ENCODE results near the gene RIC1. TPM values are rescaled to one million over a fixed set of nuclear protein-coding genes. Genes with fewer than 3 reads are reported as not detected.

Gene RIC1
- total and polyA plus RNA-seq, 9 of the 15 experiments (the other 6 are each of a cell fraction or from before 2014, with no cell fraction given), result 3.2 to 25.8 (median 15.0) TPM

DNA sequence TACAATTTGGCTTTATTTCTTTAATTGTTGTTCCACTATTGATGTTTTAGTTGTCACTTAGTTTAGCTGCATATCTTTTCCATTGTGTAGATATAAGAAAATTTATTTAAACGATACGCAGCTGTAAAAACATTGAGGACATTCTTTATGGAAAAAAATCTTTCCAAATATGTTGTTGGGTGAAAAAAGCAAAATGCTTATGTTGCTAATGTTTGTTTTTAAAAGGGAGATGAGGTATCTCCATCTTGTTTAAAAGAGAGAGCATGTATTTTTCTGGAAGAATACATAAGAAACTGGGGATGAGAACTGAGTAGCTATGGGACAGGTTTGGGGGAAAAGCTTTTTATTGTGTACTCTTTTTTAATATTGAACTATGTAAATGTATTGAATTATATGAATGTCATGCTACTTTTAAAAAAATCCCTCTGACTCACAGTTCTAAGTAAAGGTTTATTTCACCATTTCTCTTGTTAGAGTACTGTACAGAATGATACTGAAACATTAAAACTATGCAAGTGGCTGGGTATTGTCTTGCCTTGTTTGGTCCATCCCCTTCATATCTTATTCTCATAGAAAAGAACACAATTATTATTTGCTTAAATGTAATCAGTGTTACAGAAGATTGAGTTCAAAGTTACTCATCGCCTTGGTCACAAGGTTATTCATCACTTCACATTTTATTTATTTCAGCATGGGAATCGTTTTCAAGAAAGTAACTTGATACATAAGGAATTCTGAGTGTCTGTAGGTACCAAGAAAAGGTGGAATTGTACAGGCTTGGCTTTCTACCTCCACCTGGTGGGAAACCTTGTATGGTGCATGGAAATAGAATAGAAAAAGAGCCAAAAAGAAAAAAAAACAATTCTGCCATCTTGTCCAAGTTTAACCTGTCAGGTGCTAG is 85.8 kb downstream of the RIC1 start:
- DNase-seq (ENCODE audit: extremely low read depth in 1 of 4, low spot score in 3 of 4) (peak in 3 of 4 experiments; percentile 4 to 17 (median 7)), FAIRE-seq (peak; percentile 26), ATAC-seq (no peak)
- ChIA-PET CTCF (ENCODE audit: low intra/inter-chr PET ratio) (no interaction called here), POLR2A (no interaction called here)
- WGBS (ENCODE audit: insufficient coverage, low coverage, missing lambda C conversion rate), result 73% methylated on average over 4 of the region's 4 CpGs
- Histone ChIP-seq H3K9me1 (ENCODE audit: control insufficient read depth, insufficient read depth, low read length) (no peaks in the 10 kb centered on the region), H3K4me1 (replicated peaks in 1 of 2; ENCODE audit: control insufficient read depth in 2 of 2, insufficient read depth in 2 of 2, low read length in 2 of 2) (no peaks in the 10 kb centered on the region), H3K27ac (ENCODE audit: extremely low read depth, low read depth, low read length) (no peak overlapping the region), H3K4me3 (no peak overlapping the region), H3K9ac (ENCODE audit: insufficient read depth in 1 of 2, low read depth in 2 of 2, low read length in 2 of 2) (no peak overlapping the region), H2AFZ (ENCODE audit: low read depth, low read length) (no peak overlapping the region), H3K4me2 (ENCODE audit: insufficient read depth, low read length) (no peak overlapping the region), H3K27me3 (ENCODE audit: control insufficient read depth in 2 of 2, insufficient read depth in 2 of 2, low read length in 2 of 2) (no peaks in the 10 kb centered on the region), H3K36me3 (ENCODE audit: control insufficient read depth, insufficient read depth, low read length) (peaks cover 21% of the 10 kb centered on the region; the same call in 2 of the 3 replicates), H4K20me1 (replicated peaks; ENCODE audit: control insufficient read depth, insufficient read depth, low read length) (no peaks in the 10 kb centered on the region), H3K9me3 (replicated peaks; ENCODE audit: control insufficient read depth, insufficient read depth, low read depth, low read length) (no peaks in the 10 kb centered on the region), H3K79me2 (ENCODE audit: control insufficient read depth, insufficient read depth, low read length) (no peaks in the 10 kb centered on the region)
- intact Hi-C loops (cut with micrococcal nuclease), result loop anchor here (10.0 kb wide), 1 partner anchor 110 kb away; no protein-coding TSS in a partner anchor
- TF ChIP-seq RAD21 (CRISPR knock-in tag; conservative IDR thresholded peaks at IDR 0.05 in 1 of 2, IDR thresholded peaks at IDR 0.05 in 1 of 2) (peak in 1 of 2 experiments; percentile 55; a peak in 2 of 4 replicates), CTCF (IDR thresholded peaks at IDR 0.05 in 2 of 3, conservative IDR thresholded peaks at IDR 0.05 in 1 of 3; ENCODE audit: insufficient read depth in 2 of 3, low read depth in 1 of 3, low read length in 3 of 3) (peak; percentile 16 to 41 (median 20); a peak in 3 of 6 replicates), PHF8 (IDR thresholded peaks at IDR 0.05; ENCODE audit: borderline replicate concordance, low read length) (no peak), TBP (optimal IDR thresholded peaks at IDR 0.05; ENCODE audit: low read depth, low read length) (no peak)
- no TSS peak for BruUV-seq (replicated peaks)
- in situ Hi-C loops (cut with MboI), result no loop called here
